Testis (tissue), 3 donors: ENCODE data around the gene GPC6. TPM values are rescaled to one million over a fixed set of nuclear protein-coding genes. Genes with fewer than 3 reads are reported as not detected.

Experiments used
- DNase-seq: peaks from one replicate; pipeline ENCODE4 v3.0.0-alpha.2; 2019
- H3K27ac ChIP-seq, 2 donors: fragments of 200-600 bp; sonication (generic); one replicate each; pipeline ENCODE4 v1.5.1; 2019
- H3K27me3 ChIP-seq: fragments of 200-600 bp; sonication (generic); one replicate; pipeline ENCODE4 v1.5.1; 2019
- H3K36me3 ChIP-seq: fragments of 200-600 bp; sonication (generic); one replicate; pipeline ENCODE4 v1.5.1; 2017; ENCODE audit warnings: low read depth; ENCODE audit errors: missing control alignments
- H3K4me1 ChIP-seq: fragments of 200-600 bp; sonication (generic); one replicate; pipeline ENCODE4 v1.5.1; 2019
- H3K4me3 ChIP-seq, 2 donors: fragments of 200-600 bp; sonication (generic); one replicate each; pipeline ENCODE4 v1.5.1; 2017 to 2019
- H3K9me3 ChIP-seq: fragments of 200-600 bp; sonication (generic); one replicate; pipeline ENCODE4 v1.5.1; 2017
- CTCF ChIP-seq, 3 experiments: fragments of 450-650 bp in 2 of 3; fragments of 200-600 bp in 1 of 3; sonication (generic) in 1 of 3; IDR thresholded peaks; one replicate each; pipeline ENCODE4 v1.5.1; 2016 to 2019; ENCODE audit warnings: antibody characterized with exemption in 3 of 3, mild to moderate bottlenecking in 2 of 3, moderate library complexity in 1 of 3
- POLR2A ChIP-seq: fragments of 450-650 bp; IDR thresholded peaks from one replicate; pipeline ENCODE4 v1.6.1; 2017; ENCODE audit warnings: antibody characterized with exemption, mild to moderate bottlenecking, moderate library complexity
- WGBS, 2 donors: methylation state at CpG; one replicate each; pipeline ENCODE4 v1.1.5; 2018; 5-methylcytosine and 5-hydroxymethylcytosine counted together
- intact Hi-C: fragments of 100-400 bp; cut with DNase I; formaldehyde crosslinking; loops from one replicate; pipeline ENCODE4 v1.15.1; 2023; ENCODE audit warnings: low total_unique reads
- polyA plus RNA-seq: library from polyadenylated mRNA; stranded (reverse); fragments of 350-450 nt; fragmentation: Illumina TruSeq; extraction: RNeasy Lipid Tissue Mini Kit (QIAGEN cat#74804); gene quantifications from one replicate; pipeline ENCODE4 v1.2.3, GENCODE V29; 2014; ENCODE audit warnings: low read depth, low replicate concordance; ENCODE audit not compliant: insufficient read depth
- total RNA-seq, 2 donors: library from RNA; depleted of rRNA; stranded (reverse); fragments of >200 nt; gene quantifications; one replicate each; pipeline ENCODE4 v1.2.3, GENCODE V29; 2016

The GPC6 gene
- total and polyA plus RNA-seq, 3 donors from 2014 or later = 2.2 to 6.9 (median 4.3) TPM

DNA sequence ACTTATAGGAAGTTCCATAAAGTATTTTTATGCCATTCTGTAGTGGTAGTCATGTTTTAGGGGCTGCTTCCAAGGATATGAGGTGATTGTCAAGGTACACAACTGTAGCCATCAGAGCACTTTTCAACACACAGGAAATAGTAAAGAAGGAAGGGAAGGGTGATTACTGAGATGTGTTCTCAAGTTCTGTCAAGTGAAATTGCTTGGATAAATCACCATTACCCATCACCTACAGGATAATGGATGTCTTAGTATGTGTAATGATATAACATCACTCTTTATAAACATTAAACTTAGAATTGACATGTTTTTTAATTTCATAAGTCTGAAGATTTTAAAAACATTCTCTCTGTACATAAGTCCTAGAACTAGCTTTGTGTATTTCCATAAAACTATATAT is 765.0 kb downstream of the GPC6 start:
- intact Hi-C loops = no loop called here
- H3K27ac ChIP-seq = no peak overlapping the region

DNA sequence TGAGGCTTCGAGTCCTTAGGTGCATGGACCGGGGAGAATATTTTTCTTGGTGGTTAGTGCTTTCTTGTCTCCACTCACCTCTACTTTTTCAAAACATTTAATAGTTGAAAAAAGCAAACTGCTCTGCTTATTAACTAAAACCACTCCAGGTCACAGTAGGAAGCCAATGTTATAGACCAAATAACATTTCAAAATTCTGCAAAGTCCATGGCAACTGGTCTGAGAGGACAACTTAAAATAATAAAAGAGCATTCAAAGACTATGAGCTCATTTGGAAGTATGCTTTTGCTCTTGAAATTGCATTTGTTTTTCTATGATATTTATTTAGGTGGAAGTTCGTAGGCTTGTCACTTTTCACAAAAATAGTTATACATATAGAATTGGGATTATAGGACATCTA is 769.9 kb downstream of the GPC6 start:
- intact Hi-C loops = no loop called here
- TF ChIP-seq CTCF (IDR thresholded peaks at IDR 0.05) (no peak), POLR2A (no peak)
- 92 to 97% methylated on average over 3 of the region's 3 CpGs for WGBS, 2 donors

More for the DNA sequence above, 765.0 kb downstream of the GPC6 start:
- Histone ChIP-seq H3K27me3 (no peaks in the 10 kb centered on the region), H3K4me1 (no peaks in the 10 kb centered on the region), H3K4me3 (no peak overlapping the region), H3K36me3 (no peaks in the 10 kb centered on the region), H3K9me3 (no peaks in the 10 kb centered on the region)
- no peak for DNase-seq
- no peak for TF ChIP-seq CTCF (IDR thresholded peaks at IDR 0.05)
- no peak for TF ChIP-seq POLR2A

GRCh38 chr13:94006296-94006695 is 779.7 kb downstream of the GPC6 start:
- WGBS, 2 donors = 67 to 78% methylated on average over 6 of the region's 6 CpGs
- no peaks in the 10 kb centered on the region for H3K27me3 ChIP-seq
- H3K9me3 ChIP-seq = no peaks in the 10 kb centered on the region
- H3K27ac ChIP-seq = no peak overlapping the region
- intact Hi-C loops = no loop called here
- DNase-seq = no peak
- H3K4me1 ChIP-seq = no peaks in the 10 kb centered on the region
- no peaks in the 10 kb centered on the region for H3K36me3 ChIP-seq
- TF ChIP-seq CTCF (IDR thresholded peaks at IDR 0.05) (no peak), POLR2A (no peak)
- H3K4me3 ChIP-seq = no peak overlapping the region

More for the DNA sequence above, 769.9 kb downstream of the GPC6 start:
- Histone ChIP-seq H3K9me3 (no peaks in the 10 kb centered on the region), H3K36me3 (no peaks in the 10 kb centered on the region), H3K27ac (no peak overlapping the region), H3K27me3 (no peaks in the 10 kb centered on the region), H3K4me1 (no peaks in the 10 kb centered on the region), H3K4me3 (no peak overlapping the region)
- no peak for DNase-seq

DNA sequence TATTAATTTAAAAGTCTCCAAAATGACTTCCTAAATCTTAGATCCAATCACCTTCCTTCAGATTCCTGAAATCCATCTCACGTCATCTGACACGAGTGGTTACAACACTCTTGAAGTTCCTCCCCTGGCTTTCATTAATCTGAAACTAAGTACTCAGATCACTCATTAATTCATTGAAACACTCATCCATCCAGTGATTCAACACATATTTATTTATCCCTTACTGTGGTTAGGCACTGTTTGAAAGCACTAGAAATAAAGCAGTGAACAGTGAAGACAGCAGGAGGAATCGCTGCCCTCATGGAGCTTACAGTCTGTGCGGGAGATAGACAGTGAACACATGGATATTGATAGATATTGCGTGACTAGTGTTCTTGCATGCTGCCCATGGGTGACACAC is 780.5 kb downstream of the GPC6 start:
- WGBS, 2 donors = 93 to 95% methylated on average over 5 of the region's 5 CpGs

More for the DNA sequence above, 780.5 kb downstream of the GPC6 start:
- Histone ChIP-seq H3K27me3 (no peaks in the 10 kb centered on the region), H3K9me3 (no peaks in the 10 kb centered on the region), H3K4me1 (no peaks in the 10 kb centered on the region), H3K27ac (no peak overlapping the region), H3K4me3 (no peak overlapping the region), H3K36me3 (no peaks in the 10 kb centered on the region)
- DNase-seq = no peak
- intact Hi-C loops = no loop called here
- TF ChIP-seq CTCF (IDR thresholded peaks at IDR 0.05) (no peak), POLR2A (no peak)
